Mucosa of rectum (tissue), 2 donors: ENCODE results near the gene FOS.
"Not testable (repeated sequence)": the region's sequence is repeated elsewhere in the genome, so short reads cannot be mapped to it uniquely, and the experiment has no call there.

ENCODE experiments used
- H3K27ac ChIP-seq, 2 donors: one replicate each; pipeline ENCODE4 v1.7.0; 2013; ENCODE audit warnings: inconsistent platforms in 2 of 2, low read depth in 2 of 2, low read length in 2 of 2
- H3K27me3 ChIP-seq, 2 donors: one replicate each; pipeline ENCODE4 v1.7.0; 2013; ENCODE audit warnings: low read length in 2 of 2; ENCODE audit not compliant: control insufficient read depth in 2 of 2, insufficient read depth in 2 of 2
- H3K36me3 ChIP-seq, 2 donors: one replicate each; pipeline ENCODE4 v1.7.0; 2013; ENCODE audit warnings: low read length in 2 of 2; ENCODE audit not compliant: control insufficient read depth in 2 of 2, insufficient read depth in 2 of 2
- H3K4me1 ChIP-seq, 2 donors: one replicate each; pipeline ENCODE4 v1.7.0; 2013; ENCODE audit warnings: low read length in 2 of 2, mild to moderate bottlenecking in 1 of 2; ENCODE audit not compliant: control insufficient read depth in 2 of 2, insufficient read depth in 2 of 2
- H3K4me3 ChIP-seq, 2 donors: one replicate each; pipeline ENCODE4 v1.7.0; 2013; ENCODE audit warnings: low read length in 2 of 2
- H3K9ac ChIP-seq, 2 donors: one replicate each; pipeline ENCODE4 v1.7.0; 2013; ENCODE audit warnings: low read length in 2 of 2, low read depth in 1 of 2, mild to moderate bottlenecking in 1 of 2
- H3K9me3 ChIP-seq, 2 donors: one replicate each; pipeline ENCODE4 v1.7.0; 2013; ENCODE audit warnings: low read length in 2 of 2; ENCODE audit not compliant: control insufficient read depth in 2 of 2
- donor health status: healthy.
- donor health status: Normal muscosa, but diverticular disease.

The FOS gene

DNA sequence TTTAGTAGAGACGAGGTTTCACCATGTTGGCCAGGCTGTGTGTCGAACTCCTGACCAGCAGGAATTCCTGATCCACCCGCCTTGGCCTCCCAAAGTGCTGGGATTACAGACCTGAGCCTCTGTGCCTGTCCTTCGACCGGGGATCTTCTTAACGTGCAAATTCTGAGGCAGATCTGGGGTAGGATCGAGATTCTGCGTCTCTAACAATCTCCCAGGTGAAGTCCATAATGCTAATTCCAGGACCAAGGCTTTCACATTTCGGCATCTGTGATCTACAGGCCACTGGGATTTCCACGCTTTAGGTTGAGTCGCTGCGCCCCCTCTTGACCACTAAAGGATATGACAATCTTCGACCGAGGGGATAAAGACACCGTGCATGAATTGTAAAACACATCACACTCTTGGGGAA is 24.8 kb downstream of the FOS start:
- H3K36me3 ChIP-seq, result no peaks in the 10 kb centered on the region
- no peaks in the 10 kb centered on the region for H3K9me3 ChIP-seq
- H3K4me1 ChIP-seq, result peaks cover 5 to 16% of the 10 kb centered on the region in 2 donors
- no peak overlapping the region for H3K27ac ChIP-seq
- H3K4me3 ChIP-seq, result no peak overlapping the region
- H3K27me3 ChIP-seq, result no peaks in the 10 kb centered on the region
- peak overlapping the region in 1 of 2 donors; percentile 24 for H3K9ac ChIP-seq

GRCh38 chr14:75306410-75306809 is 27.8 kb downstream of the FOS start:
- not testable (repeated sequence) for H3K9me3 ChIP-seq, H3K36me3 ChIP-seq, H3K27ac ChIP-seq, H3K27me3 ChIP-seq, H3K4me3 ChIP-seq, H3K9ac ChIP-seq
- H3K4me1 ChIP-seq, result peaks cover 8 to 18% of the 10 kb centered on the region in 2 donors

DNA sequence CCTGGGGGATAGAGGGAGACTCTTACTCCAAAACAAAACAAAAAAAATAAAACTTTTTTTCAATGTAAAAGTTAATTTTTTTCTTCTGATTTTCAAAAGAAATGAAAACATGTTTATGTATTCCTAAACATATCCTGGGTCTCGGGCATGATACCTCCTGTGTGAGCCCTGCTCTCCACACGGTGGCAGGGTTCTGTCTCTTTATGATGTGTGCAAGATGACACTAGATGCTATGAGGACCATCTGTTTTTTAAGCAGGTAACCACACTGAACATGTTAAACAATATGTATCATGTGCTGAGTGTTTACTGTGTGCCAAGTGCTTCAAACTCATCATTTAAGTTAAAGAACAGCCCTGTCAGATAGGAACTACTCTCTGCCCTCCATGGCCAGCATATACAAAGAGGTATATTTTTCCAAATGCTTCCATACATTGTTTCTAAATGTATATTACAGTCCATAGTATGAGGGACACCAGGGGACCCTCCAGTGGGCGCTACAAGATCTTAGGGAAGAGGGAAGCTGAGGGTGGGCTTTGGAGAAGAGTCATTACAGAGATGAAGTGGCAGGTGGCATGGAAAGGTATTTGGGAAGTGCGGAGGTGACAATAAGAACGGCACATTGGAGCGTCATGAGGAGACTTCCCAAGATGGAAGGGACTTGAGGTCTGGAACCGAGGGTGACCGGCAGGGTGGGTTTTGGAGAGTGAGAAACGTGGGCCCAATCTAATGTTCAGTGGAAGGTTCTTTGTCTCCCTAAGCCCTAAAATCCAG is 28.5 kb downstream of the FOS start:
- Histone ChIP-seq H3K27me3 (no peaks in the 10 kb centered on the region), H3K4me3 (no peak overlapping the region), H3K4me1 (peaks cover 4 to 11% of the 10 kb centered on the region in 2 donors), H3K27ac (no peak overlapping the region), H3K9me3 (no peaks in the 10 kb centered on the region), H3K9ac (no peak overlapping the region), H3K36me3 (no peaks in the 10 kb centered on the region)

DNA sequence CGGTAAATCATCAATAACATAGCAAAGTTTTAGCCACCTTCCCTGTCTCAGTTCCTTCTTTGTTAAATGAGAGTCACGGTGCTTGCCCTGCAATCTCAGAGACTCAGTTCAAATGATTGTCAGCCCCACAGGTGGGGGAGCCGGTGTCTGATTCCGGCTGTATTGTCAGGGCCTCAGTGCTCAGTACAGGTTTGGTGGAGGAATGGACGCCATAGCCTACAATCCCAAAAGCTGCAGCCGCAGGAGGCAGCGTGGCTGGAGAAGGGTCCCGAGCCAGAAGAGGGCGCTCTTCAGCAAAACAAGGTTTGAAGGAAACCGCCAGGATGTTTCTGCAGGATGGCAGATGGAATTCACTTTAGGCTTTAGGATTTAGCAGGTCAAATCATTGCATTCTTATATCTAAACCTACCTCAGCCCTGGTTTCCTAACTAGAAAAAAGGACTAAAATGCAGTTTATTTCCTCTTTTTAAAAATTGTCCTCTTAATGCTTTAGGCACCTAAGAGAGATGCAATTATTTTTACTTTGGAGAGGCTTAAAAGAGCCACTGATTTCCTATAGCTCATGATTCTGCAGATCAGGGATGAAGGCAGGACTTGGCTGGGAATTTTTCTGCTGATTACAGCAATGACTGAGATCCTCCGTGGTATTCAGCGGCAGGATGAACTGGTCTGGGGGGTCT is 29.2 kb downstream of the FOS start:
- Histone ChIP-seq H3K36me3 (no peaks in the 10 kb centered on the region), H3K27me3 (no peaks in the 10 kb centered on the region), H3K27ac (no peak overlapping the region), H3K4me3 (no peak overlapping the region), H3K9ac (no peak overlapping the region), H3K9me3 (no peaks in the 10 kb centered on the region), H3K4me1 (peaks cover 4 to 11% of the 10 kb centered on the region in 2 donors)

GRCh38 chr14:75308991-75309390 is 30.4 kb downstream of the FOS start:
- H3K4me3 ChIP-seq, H3K9ac ChIP-seq, H3K36me3 ChIP-seq, H3K27ac ChIP-seq, H3K27me3 ChIP-seq, H3K4me1 ChIP-seq, H3K9me3 ChIP-seq: not testable (repeated sequence)

DNA sequence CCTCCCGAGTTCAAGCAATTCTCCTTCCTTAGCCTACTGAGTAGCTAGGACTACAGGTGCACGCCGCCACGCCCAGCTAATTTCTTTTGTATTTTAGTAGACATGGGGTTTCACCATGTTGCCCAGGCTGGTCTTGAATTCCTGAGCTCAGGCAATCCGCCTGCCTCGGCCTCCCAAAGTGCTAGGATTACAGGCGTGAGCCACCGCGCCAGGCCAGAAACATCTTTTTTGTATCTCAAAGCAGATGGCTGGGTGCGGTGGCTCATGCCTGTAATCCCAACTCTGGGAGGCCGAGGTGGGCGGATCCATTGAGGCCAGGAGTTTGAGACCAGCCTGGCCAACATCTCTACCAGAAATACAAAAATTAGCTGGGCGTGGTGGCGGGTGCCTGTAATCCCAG is 30.9 kb downstream of the FOS start:
- not testable (repeated sequence) for H3K36me3 ChIP-seq, H3K27me3 ChIP-seq, H3K4me1 ChIP-seq, H3K4me3 ChIP-seq, H3K27ac ChIP-seq, H3K9ac ChIP-seq, H3K9me3 ChIP-seq

- H3K9ac ChIP-seq, result peak overlapping the region in 1 of 2 donors; percentile 24
- no peak overlapping the region for H3K4me3 ChIP-seq
- H3K4me1 ChIP-seq, result peaks cover 7 to 16% of the 10 kb centered on the region in 2 donors
- peak overlapping the region; percentile 56 to 71 for H3K27ac ChIP-seq
- H3K9me3 ChIP-seq, result no peaks in the 10 kb centered on the region
- no peaks in the 10 kb centered on the region for H3K36me3 ChIP-seq
- no peaks in the 10 kb centered on the region for H3K27me3 ChIP-seq
Measured at GRCh38 chr14:75310295-75311111, 31.9 kb downstream of the FOS start.

DNA sequence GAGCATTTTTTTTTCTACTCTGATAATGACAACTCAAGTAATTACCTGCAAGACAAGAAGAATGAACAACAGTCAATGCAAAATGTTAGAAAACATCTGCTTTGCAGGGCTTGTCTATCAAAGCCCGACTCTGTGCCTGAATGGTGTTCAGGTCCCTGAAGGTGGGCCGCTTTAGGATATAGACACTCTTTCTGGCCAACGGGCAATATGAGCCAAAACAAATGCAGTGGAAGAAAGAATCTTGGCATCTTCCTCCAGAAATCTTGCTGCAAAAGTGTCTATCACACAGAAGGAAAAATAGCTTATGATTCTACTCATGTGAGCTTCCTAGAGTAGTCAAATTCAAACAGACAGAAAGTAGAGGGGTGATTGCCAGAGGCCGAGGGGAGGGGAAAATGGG is 32.7 kb downstream of the FOS start:
- no peaks in the 10 kb centered on the region for H3K36me3 ChIP-seq
- no peak overlapping the region for H3K4me3 ChIP-seq
- no peaks in the 10 kb centered on the region for H3K27me3 ChIP-seq
- no peak overlapping the region for H3K9ac ChIP-seq
- H3K9me3 ChIP-seq, result no peaks in the 10 kb centered on the region
- peaks cover 9 to 21% of the 10 kb centered on the region in 2 donors for H3K4me1 ChIP-seq
- peak overlapping the region in 1 of 2 donors; percentile 71 for H3K27ac ChIP-seq

- no peak overlapping the region for H3K4me3 ChIP-seq
- no peak overlapping the region for H3K27ac ChIP-seq
- H3K36me3 ChIP-seq, result no peaks in the 10 kb centered on the region
- H3K4me1 ChIP-seq, result peaks cover 9 to 23% of the 10 kb centered on the region in 2 donors
- H3K9ac ChIP-seq, result no peak overlapping the region
- H3K9me3 ChIP-seq, result no peaks in the 10 kb centered on the region
- H3K27me3 ChIP-seq, result no peaks in the 10 kb centered on the region
Measured at GRCh38 chr14:75312341-75312740, 33.7 kb downstream of the FOS start.

DNA sequence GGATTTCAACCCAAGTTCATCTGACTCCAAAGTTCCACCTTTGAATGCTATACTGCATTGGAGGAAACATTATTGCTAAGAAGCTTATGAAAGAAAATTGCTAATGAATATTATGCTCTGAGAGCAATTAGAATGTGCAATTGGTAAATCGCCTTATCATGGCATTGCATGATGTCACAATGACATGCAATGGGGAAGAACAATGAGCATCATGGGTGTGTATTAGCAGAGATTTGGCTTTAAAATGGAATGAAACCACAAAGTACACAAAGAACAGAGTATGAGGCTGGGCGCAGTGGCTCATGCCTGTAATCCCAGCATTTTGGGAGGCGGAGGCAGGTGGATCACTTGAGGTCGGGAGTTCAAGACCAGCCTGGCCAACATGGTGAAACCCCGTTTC is 34.7 kb downstream of the FOS start:
- Histone ChIP-seq H3K4me1 (peaks cover 9 to 23% of the 10 kb centered on the region in 2 donors), H3K27me3 (no peaks in the 10 kb centered on the region), H3K36me3 (no peaks in the 10 kb centered on the region), H3K27ac (no peak overlapping the region), H3K9ac (no peak overlapping the region), H3K4me3 (no peak overlapping the region), H3K9me3 (no peaks in the 10 kb centered on the region)
